Astrocyte of the hippocampus (primary cell): ENCODE measurements around the gene PDGFA.
A peak's percentile ranks its signal among the peaks of the same experiment; 100 is the strongest.

Source experiments
- DNase-seq: peaks from one replicate; pipeline ENCODE4 v3.0.0; 2011; ENCODE audit warnings: low read depth, low spot score

PDGFA gene

GRCh38 chr7:491292-491957, 28.2 kb downstream of the PDGFA start:
- DNase-seq: no peak

GRCh38 chr7:490461-491291, 29.0 kb downstream of the PDGFA start:
- DNase-seq: no peak

GRCh38 chr7:489876-490275, 29.8 kb downstream of the PDGFA start:
- no peak for DNase-seq

GRCh38 chr7:486216-486743, 33.4 kb downstream of the PDGFA start:
- no peak for DNase-seq

GRCh38 chr7:485188-486081, 34.2 kb downstream of the PDGFA start:
- peak; percentile 28 for DNase-seq

- DNase-seq: no peak
Measured at GRCh38 chr7:484356-485101, 35.1 kb downstream of the PDGFA start.

GRCh38 chr7:483656-484355, 35.8 kb downstream of the PDGFA start:
- no peak for DNase-seq

GRCh38 chr7:482521-483083, 37.0 kb downstream of the PDGFA start:
- DNase-seq: no peak

- DNase-seq: no peak
Measured at GRCh38 chr7:481219-481930, 38.3 kb downstream of the PDGFA start.

- DNase-seq: no peak
Measured at GRCh38 chr7:480531-481218, 39.0 kb downstream of the PDGFA start.

GRCh38 chr7:479948-480499, 39.6 kb downstream of the PDGFA start:
- DNase-seq: no peak

- DNase-seq: no peak
Measured at GRCh38 chr7:479115-479947, 40.3 kb downstream of the PDGFA start.

- peak; percentile 52 for DNase-seq
Measured at GRCh38 chr7:477626-478220, 41.9 kb downstream of the PDGFA start.

GRCh38 chr7:476736-477360, 42.8 kb downstream of the PDGFA start:
- DNase-seq: no peak

- no peak for DNase-seq
Measured at GRCh38 chr7:475951-476441, 43.6 kb downstream of the PDGFA start.

- DNase-seq: no peak
Measured at GRCh38 chr7:475425-475728, 44.3 kb downstream of the PDGFA start.
